Measurements from ENCODE around the gene SEMA6B. TPM values are rescaled to one million over a fixed set of nuclear protein-coding genes. Genes with fewer than 3 reads are reported as not detected.

SEMA6B gene
- total RNA-seq, 1 experiment from 2014 or later: 38.4 TPM

DNA sequence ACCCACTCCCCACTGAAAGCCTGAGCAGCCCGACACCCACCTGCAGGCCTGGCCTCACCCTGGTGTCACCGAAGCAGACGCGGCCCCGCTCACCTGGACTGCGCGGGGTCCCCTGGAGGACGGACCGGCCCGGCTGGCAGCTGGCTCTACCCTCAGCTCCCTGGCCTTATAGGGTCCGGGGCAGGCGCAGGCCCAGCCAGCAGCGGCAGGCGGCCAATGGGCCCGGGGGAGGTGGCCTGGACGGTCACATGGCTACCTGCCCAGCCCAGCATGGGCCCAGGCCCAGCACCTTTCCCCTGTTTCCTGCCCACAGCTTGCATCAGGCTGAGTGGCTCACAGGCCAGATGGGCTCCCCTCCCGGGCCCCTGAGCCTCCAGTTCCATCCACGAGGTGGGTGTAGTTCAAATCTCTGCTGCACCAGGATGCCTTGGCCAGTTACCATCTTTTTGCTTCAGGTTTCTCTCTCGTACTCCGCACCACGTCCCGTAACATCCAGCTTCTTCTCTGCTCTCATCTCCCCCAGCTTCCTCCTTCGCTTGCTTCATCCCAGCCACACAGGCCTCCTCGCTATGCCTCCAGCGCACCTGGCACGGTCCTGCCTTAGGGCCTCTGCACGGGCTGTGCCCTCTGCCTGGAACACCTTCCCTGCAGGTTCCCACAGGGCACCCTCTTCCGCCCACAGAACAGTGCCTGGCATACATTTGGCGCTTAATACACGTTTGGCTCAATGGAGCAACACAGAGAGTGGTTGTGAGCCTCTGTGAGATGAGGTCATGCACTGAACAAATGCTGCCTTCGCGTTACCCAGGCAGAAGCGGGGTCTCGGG lies 40.9 kb downstream of the SEMA6B start, which contains the start of gene PLIN4:
Gene PLIN4, minus strand, starts transcription at position 142 of the 827 bp plus-strand sequence. CDS start 214 bp downstream, outside the sequence.
- Histone ChIP-seq H3K79me1 (ENCODE audit: insufficient read depth, low read depth, low read length, poor library complexity, severe bottlenecking) (no peaks in the 10 kb centered on the region), H2AFZ (ENCODE audit: low read length) (no peak within 1 kb of the TSS), H3K23ac (ENCODE audit: insufficient read length, low read depth, low read length) (no peak within 1 kb of the TSS), H3K79me2 (ENCODE audit: insufficient read depth, low read length) (no peaks in the 10 kb centered on the region), H3K9me3 (ENCODE audit: control insufficient read depth, low read depth, low read length) (no peaks in the 10 kb centered on the region), H3K4ac (ENCODE audit: low read depth, low read length) (no peak within 1 kb of the TSS), H3K56ac (ENCODE audit: insufficient read length, low read depth, low read length) (no peak within 1 kb of the TSS), H4K8ac (replicated peaks; ENCODE audit: insufficient read length, low read depth, low read length) (no peak within 1 kb of the TSS), H2BK20ac (ENCODE audit: low read depth, low read length, poor library complexity, severe bottlenecking) (no peak within 1 kb of the TSS), H3K27ac (ENCODE audit: insufficient read length, low read depth, low read length) (no peak within 1 kb of the TSS), H2BK120ac (ENCODE audit: low read depth, low read length, poor library complexity, severe bottlenecking) (no peak within 1 kb of the TSS), H3K23me2 (ENCODE audit: insufficient read length, low read depth, low read length, poor library complexity, severe bottlenecking) (no peaks in the 10 kb centered on the region), H3K4me2 (ENCODE audit: insufficient read depth, insufficient read length, low read length) (no peak within 1 kb of the TSS), H2BK5ac (ENCODE audit: insufficient read length, low read length) (peak within 1 kb of the TSS; percentile 8), H4K91ac (ENCODE audit: insufficient read length, low read depth, low read length) (no peak within 1 kb of the TSS), H2BK12ac (ENCODE audit: insufficient read length, low read depth, low read length) (no peak within 1 kb of the TSS), H2AK5ac (ENCODE audit: insufficient read length, low read length) (no peak within 1 kb of the TSS), H4K5ac (ENCODE audit: insufficient read length, low read depth, low read length) (peak within 1 kb of the TSS; percentile 12), H2BK15ac (ENCODE audit: low read depth, low read length) (peak within 1 kb of the TSS; percentile 59; the same call in 1 of the 2 replicates), H3K9ac (ENCODE audit: extremely low read depth, insufficient read length, low read length) (no peak within 1 kb of the TSS), H3K18ac (ENCODE audit: insufficient read length, low read depth, low read length) (no peak within 1 kb of the TSS), H3K14ac (ENCODE audit: insufficient read depth, low read length) (no peak within 1 kb of the TSS; the same call in 1 of the 2 replicates), H3T11ph (ENCODE audit: low read length) (no peak within 1 kb of the TSS), H3K27me3 (ENCODE audit: insufficient read depth, low read length) (peaks cover 2% of the 10 kb centered on the region; the same call in 1 of the 2 replicates), H4K20me1 (ENCODE audit: control insufficient read depth, insufficient read depth, insufficient read length) (no peaks in the 10 kb centered on the region), H3K4me1 (ENCODE audit: insufficient read depth, low read length) (no peaks in the 10 kb centered on the region)
- no peak for TF ChIP-seq CTCF (conservative IDR thresholded peaks at IDR 0.05)
- peak; percentile 68 for DNase-seq
- no CpG with 5 or more reads among the region's 34 CpGs for WGBS (ENCODE audit: extremely low coverage, insufficient read length, low lambda C conversion rate)
- H3K4me3 Mint-ChIP-seq: no peak within 1 kb of the TSS
- peaks cover 64% of the 10 kb centered on the region for H3K27me3 Mint-ChIP-seq (ENCODE audit: low read depth)
- 0 out of 5 replicates have a peak, but pooled peaks cover 0 to 2% of the 10 kb centered on the region in 2 experiments for H3K9me3 Mint-ChIP-seq
- peaks cover 3 to 7% of the 10 kb centered on the region in 2 experiments; a peak in 3 of 4 replicates for H3K4me1 Mint-ChIP-seq
- no peaks in the 10 kb centered on the region for H3K36me3 Mint-ChIP-seq (ENCODE audit: insufficient read depth in 1 of 3, low read depth in 3 of 3)
- H3K27ac Mint-ChIP-seq: peak within 1 kb of the TSS in 2 of 3 experiments; percentile 9 to 32; a peak in 2 of 7 replicates

All from H9 (cell line).